Calu3 (cell line): Measurements from ENCODE around the gene COX7A2. TPM values are rescaled to one million over a fixed set of nuclear protein-coding genes. Genes with fewer than 3 reads are reported as not detected.

Experiments used
- BruUV-seq: library from RNA; stranded (reverse); fragments of 400-500 nt; replicated peaks from 2 replicates; lab custom pipeline; 2021; lab: Mats Ljungman, UMichigan
- CTCF ChIA-PET: fragments of 300-600 bp; sonication (Branson Sonifier 250); formaldehyde crosslinking; loops from one replicate; lab custom pipeline; 2022; ENCODE audit warnings: antibody characterized with exemption; lab: Charles Lee
- DNase-seq: peaks from one replicate; pipeline ENCODE4 v3.0.0; 2022
- H3K27ac Mint-ChIP-seq: one replicate; pipeline ENCODE4 v1.8.0; 2022; ENCODE audit warnings: mixed read lengths; ENCODE audit not compliant: unreplicated experiment
- H3K27me3 Mint-ChIP-seq: one replicate; pipeline ENCODE4 v1.8.0; 2022; ENCODE audit warnings: mixed read lengths; ENCODE audit not compliant: unreplicated experiment
- H3K36me3 Mint-ChIP-seq: one replicate; pipeline ENCODE4 v1.8.0; 2022; ENCODE audit warnings: mild to moderate bottlenecking, moderate library complexity, mixed read lengths; ENCODE audit not compliant: insufficient read depth, unreplicated experiment
- H3K4me1 Mint-ChIP-seq: one replicate; pipeline ENCODE4 v1.8.0; 2022; ENCODE audit warnings: mild to moderate bottlenecking, low read depth, mixed read lengths; ENCODE audit not compliant: unreplicated experiment
- H3K4me3 Mint-ChIP-seq: one replicate; pipeline ENCODE4 v1.8.0; 2022; ENCODE audit warnings: mild to moderate bottlenecking, low read depth, moderate library complexity, mixed read lengths; ENCODE audit not compliant: unreplicated experiment
- H3K9me3 Mint-ChIP-seq: one replicate; pipeline ENCODE4 v1.8.0; 2022; ENCODE audit warnings: low read depth, mixed read lengths; ENCODE audit not compliant: unreplicated experiment
- intact Hi-C: fragments of 100-400 bp; cut with micrococcal nuclease; formaldehyde crosslinking; loops from one replicate; pipeline ENCODE4 v1.10.0; 2022; ENCODE audit not compliant: unreplicated experiment
- total RNA-seq: library from RNA; stranded (reverse); gene quantifications from 2 replicates; pipeline ENCODE4 v1.2.3, GENCODE V29; 2022
- TF ChIP-seq, protein P1 (sequence below): fragments of 200-600 bp; IDR thresholded peaks from one replicate; pipeline ENCODE4 v1.8.0; 2022; ENCODE audit warnings: antibody characterized with exemption; ENCODE audit not compliant: unreplicated experiment

The COX7A2 gene
- total RNA-seq, 1 experiment from 2014 or later = 459 TPM

DNA sequence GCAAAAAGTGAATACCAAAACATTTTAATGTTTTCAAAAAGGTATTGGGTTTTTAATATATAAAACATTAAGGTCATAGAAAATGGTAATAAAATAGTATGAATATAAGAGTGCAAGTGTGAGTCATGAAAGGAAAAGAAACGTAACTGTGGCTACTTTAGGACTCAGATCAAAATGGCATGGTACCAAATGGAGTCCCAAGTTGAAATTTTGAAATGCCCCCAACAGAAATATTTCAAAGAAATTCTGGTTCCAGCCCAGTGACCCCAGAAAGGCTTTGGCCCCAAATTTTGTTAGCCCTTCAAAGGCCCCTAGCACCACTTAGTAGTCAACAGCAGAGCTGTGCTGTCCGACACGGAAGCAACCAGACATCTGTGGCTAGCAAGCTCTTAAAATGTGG is 43.7 kb downstream of the COX7A2 start:
- no peak overlapping the region for H3K4me3 Mint-ChIP-seq
- H3K9me3 Mint-ChIP-seq = no peaks in the 10 kb centered on the region
- H3K36me3 Mint-ChIP-seq = peaks cover 16% of the 10 kb centered on the region
- H3K4me1 Mint-ChIP-seq = peaks cover 28% of the 10 kb centered on the region
- intact Hi-C loops = loop anchor here (5.0 to 10.0 kb wide), 6 partner anchors 83 to 945 kb away; no protein-coding TSS in a partner anchor
- CTCF ChIA-PET = interaction anchor here (0.5 kb wide), 1 partner anchor 362 kb away, joined by 3 read pairs; no protein-coding TSS in a partner anchor
- no TSS peak for BruUV-seq
- H3K27ac Mint-ChIP-seq = no peak overlapping the region
- H3K27me3 Mint-ChIP-seq = no peaks in the 10 kb centered on the region
- no peak for DNase-seq
- TF ChIP-seq, protein P1, sequence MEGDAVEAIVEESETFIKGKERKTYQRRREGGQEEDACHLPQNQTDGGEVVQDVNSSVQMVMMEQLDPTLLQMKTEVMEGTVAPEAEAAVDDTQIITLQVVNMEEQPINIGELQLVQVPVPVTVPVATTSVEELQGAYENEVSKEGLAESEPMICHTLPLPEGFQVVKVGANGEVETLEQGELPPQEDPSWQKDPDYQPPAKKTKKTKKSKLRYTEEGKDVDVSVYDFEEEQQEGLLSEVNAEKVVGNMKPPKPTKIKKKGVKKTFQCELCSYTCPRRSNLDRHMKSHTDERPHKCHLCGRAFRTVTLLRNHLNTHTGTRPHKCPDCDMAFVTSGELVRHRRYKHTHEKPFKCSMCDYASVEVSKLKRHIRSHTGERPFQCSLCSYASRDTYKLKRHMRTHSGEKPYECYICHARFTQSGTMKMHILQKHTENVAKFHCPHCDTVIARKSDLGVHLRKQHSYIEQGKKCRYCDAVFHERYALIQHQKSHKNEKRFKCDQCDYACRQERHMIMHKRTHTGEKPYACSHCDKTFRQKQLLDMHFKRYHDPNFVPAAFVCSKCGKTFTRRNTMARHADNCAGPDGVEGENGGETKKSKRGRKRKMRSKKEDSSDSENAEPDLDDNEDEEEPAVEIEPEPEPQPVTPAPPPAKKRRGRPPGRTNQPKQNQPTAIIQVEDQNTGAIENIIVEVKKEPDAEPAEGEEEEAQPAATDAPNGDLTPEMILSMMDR = no peak

DNA sequence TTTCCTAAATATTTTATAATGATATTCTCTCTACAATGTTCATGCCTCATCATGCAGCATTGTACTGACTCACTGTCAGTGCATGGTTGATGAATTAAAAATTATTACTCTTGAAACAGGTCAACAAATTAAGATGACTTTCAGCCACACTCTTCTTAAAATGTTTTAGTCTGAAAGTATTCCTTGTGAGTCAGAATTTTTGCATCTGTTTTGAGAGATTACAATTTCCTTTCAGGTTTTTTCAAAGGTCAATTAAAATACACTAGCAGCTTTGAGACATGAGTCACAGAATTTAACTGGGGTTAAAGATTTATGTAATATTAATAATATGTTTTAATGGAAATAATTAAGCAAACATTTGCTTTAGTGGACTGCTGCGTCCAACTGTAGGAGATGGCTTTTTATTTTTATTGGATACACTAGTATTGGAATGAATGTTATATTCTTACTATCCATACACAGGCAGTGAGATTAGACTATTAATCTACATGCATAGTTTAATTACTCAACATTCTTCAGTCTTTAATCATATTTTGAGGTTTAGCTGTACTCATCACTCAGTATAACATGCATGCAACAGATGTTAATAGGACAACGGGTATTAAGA is 47.4 kb downstream of the COX7A2 start:
- H3K27ac Mint-ChIP-seq = no peak overlapping the region

DNA sequence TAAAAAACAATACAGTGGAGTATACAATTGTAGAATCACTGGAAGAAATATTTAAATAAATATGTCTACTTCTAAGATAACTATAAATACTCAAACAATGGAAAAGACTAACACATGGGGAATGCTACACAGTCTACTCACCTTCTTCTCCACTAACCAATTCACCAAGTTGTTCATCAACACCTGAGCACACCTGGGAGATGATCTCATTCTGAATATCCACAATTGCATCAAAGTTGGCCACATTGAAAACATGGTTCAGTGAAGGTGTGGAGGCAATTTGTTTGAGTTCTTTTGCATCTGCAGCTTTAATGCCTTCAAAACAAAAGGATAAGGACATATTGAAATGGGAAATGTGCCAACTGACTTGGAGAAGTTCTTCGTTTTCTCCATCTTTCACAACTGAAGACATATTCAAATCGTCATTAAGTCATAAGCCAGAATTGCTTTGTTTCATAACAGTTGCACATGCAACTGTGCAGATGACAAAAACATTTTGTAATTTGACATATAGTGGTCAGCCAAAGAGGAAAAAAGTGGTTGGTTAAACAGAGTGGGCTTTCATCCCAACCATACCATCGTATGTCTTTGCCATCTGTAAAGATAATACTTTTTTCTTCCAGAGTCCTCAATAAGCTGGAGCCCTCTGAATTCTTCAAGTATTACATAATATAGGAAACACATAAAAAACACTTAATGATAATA is 55.2 kb downstream of the COX7A2 start:
- no TSS peak for BruUV-seq
- Mint-ChIP-seq H3K36me3 (no peaks in the 10 kb centered on the region), H3K27ac (no peak overlapping the region), H3K9me3 (no peaks in the 10 kb centered on the region), H3K27me3 (no peaks in the 10 kb centered on the region), H3K4me3 (no peak overlapping the region), H3K4me1 (no peaks in the 10 kb centered on the region)
- DNase-seq = no peak
- intact Hi-C loops = no loop called here
- TF ChIP-seq, protein P1 = no peak
- CTCF ChIA-PET = no interaction called here

More for the DNA sequence above, 47.4 kb downstream of the COX7A2 start:
- Mint-ChIP-seq H3K36me3 (no peaks in the 10 kb centered on the region), H3K4me3 (no peak overlapping the region), H3K9me3 (no peaks in the 10 kb centered on the region), H3K27me3 (no peaks in the 10 kb centered on the region), H3K4me1 (no peaks in the 10 kb centered on the region)
- no peak for DNase-seq
- BruUV-seq = no TSS peak
- intact Hi-C loops = no loop called here
- CTCF ChIA-PET = no interaction called here
- TF ChIP-seq, protein P1 = no peak

Other genes starting within 250 kb of the COX7A2 start
- 20.4 and 29.3 TPM in 2 replicates for gene COL12A1, start 37.7 kb downstream of the COX7A2 start, total RNA-seq
- 105 and 141 TPM in 2 replicates for gene TMEM30A, start 41.0 kb upstream of the COX7A2 start, total RNA-seq
- not detected in 2 replicates for gene FILIP1, start 250.0 kb upstream of the COX7A2 start, total RNA-seq